GM19468 (cell line): ENCODE measurements around the gene WDR27.
"Not testable (repeated sequence)": the region's sequence is repeated elsewhere in the genome, so short reads cannot be mapped to it uniquely, and the experiment has no call there.

Source experiments
- ATAC-seq: cut with Tn5 transposase; IDR thresholded peaks from one replicate; pipeline ENCODE4 v1.9.1; 2021; ENCODE audit warnings: mild to moderate bottlenecking, moderate library complexity, moderate number of reproducible peaks; ENCODE audit not compliant: unreplicated experiment; ENCODE audit errors: extremely low read depth

WDR27 gene

GRCh38 chr6:169645459-169645858 is 56.4 kb downstream of the WDR27 start:
- not testable (repeated sequence) for ATAC-seq

- ATAC-seq: no peak
These were observed 58.3 kb downstream of the WDR27 start for GRCh38 chr6:169643521-169643920.

GRCh38 chr6:169642455-169642854 is 59.4 kb downstream of the WDR27 start:
- no peak for ATAC-seq

GRCh38 chr6:169641461-169642085 is 60.3 kb downstream of the WDR27 start:
- no peak for ATAC-seq

GRCh38 chr6:169640983-169641382 is 60.8 kb downstream of the WDR27 start:
- no peak for ATAC-seq

GRCh38 chr6:169640351-169640852 is 61.4 kb downstream of the WDR27 start:
- no peak for ATAC-seq

GRCh38 chr6:169639653-169640278 is 62.1 kb downstream of the WDR27 start:
- ATAC-seq: no peak

- ATAC-seq: no peak
These were observed 62.9 kb downstream of the WDR27 start for GRCh38 chr6:169638915-169639314.

GRCh38 chr6:169638388-169638787 is 63.4 kb downstream of the WDR27 start:
- ATAC-seq: no peak

- ATAC-seq: no peak
These were observed 66.5 kb downstream of the WDR27 start for GRCh38 chr6:169635345-169635744.

- no peak for ATAC-seq
These were observed 69.0 kb downstream of the WDR27 start for GRCh38 chr6:169632841-169633240.

- ATAC-seq: no peak
These were observed 72.6 kb downstream of the WDR27 start for GRCh38 chr6:169629256-169629655.

GRCh38 chr6:169627736-169628607 is 73.9 kb downstream of the WDR27 start:
- ATAC-seq: no peak

- no peak for ATAC-seq
These were observed 75.2 kb downstream of the WDR27 start for GRCh38 chr6:169626649-169627048.

GRCh38 chr6:169626169-169626568 is 75.7 kb downstream of the WDR27 start:
- ATAC-seq: no peak

GRCh38 chr6:169625376-169625775 is 76.5 kb downstream of the WDR27 start:
- no peak for ATAC-seq

- no peak for ATAC-seq
These were observed 77.0 kb downstream of the WDR27 start for GRCh38 chr6:169624785-169625184.

- ATAC-seq: no peak
These were observed 77.9 kb downstream of the WDR27 start for GRCh38 chr6:169623975-169624374.

GRCh38 chr6:169623343-169623742 is 78.5 kb downstream of the WDR27 start:
- ATAC-seq: no peak

GRCh38 chr6:169622618-169623017 is 79.2 kb downstream of the WDR27 start:
- no peak for ATAC-seq

- ATAC-seq: no peak
These were observed 80.5 kb downstream of the WDR27 start for GRCh38 chr6:169621311-169621710.
